Uterus (tissue), 2 donors: ENCODE results near the gene ECHDC1.

Experiments
- CTCF ChIP-seq, 4 experiments: fragments of 200-600 bp in 2 of 4; fragments of 450-650 bp in 2 of 4; sonication (generic) in 2 of 4; IDR thresholded peaks; one replicate each; pipeline ENCODE4 v1.5.1; 2016 to 2019; ENCODE audit warnings: antibody characterized with exemption in 4 of 4, mild to moderate bottlenecking in 2 of 4, moderate library complexity in 1 of 4
- POLR2A ChIP-seq, 2 donors: fragments of 450-650 bp; IDR thresholded peaks; one replicate each; pipeline ENCODE4 v1.6.1; 2016; ENCODE audit warnings: antibody characterized with exemption in 2 of 2, mild to moderate bottlenecking in 1 of 2, moderate library complexity in 1 of 2

- no peak for TF ChIP-seq CTCF (IDR thresholded peaks at IDR 0.05)
- TF ChIP-seq POLR2A (IDR thresholded peaks at IDR 0.05): no peak
These were observed 69.9 kb downstream of the ECHDC1 start for GRCh38 chr6:127273499-127273898.
